ENCODE results near the gene LMAN1L.

- TF ChIP-seq, protein P1, sequence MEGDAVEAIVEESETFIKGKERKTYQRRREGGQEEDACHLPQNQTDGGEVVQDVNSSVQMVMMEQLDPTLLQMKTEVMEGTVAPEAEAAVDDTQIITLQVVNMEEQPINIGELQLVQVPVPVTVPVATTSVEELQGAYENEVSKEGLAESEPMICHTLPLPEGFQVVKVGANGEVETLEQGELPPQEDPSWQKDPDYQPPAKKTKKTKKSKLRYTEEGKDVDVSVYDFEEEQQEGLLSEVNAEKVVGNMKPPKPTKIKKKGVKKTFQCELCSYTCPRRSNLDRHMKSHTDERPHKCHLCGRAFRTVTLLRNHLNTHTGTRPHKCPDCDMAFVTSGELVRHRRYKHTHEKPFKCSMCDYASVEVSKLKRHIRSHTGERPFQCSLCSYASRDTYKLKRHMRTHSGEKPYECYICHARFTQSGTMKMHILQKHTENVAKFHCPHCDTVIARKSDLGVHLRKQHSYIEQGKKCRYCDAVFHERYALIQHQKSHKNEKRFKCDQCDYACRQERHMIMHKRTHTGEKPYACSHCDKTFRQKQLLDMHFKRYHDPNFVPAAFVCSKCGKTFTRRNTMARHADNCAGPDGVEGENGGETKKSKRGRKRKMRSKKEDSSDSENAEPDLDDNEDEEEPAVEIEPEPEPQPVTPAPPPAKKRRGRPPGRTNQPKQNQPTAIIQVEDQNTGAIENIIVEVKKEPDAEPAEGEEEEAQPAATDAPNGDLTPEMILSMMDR (IDR thresholded peaks at IDR 0.05): no peak
- TF ChIP-seq POLR2AphosphoS5 (IDR thresholded peaks at IDR 0.05): no peak
Observed at GRCh38 chr15:74825866-74826265, 13.2 kb downstream of the LMAN1L start.

Measured in breast epithelium (tissue), 3 donors.